ENCODE results near the gene USP2. TPM values are rescaled to one million over a fixed set of nuclear protein-coding genes. Genes with fewer than 3 reads are reported as not detected.

The USP2 gene
- total RNA-seq, 1 donor from 2014 or later: 5.1 TPM

GRCh38 chr11:119334174-119334930 is 47.1 kb downstream of the USP2 start, which contains the start of gene RNF26:
Gene RNF26 (plus strand): TSS chr11:119334527. CDS start chr11:119335123, 596 bp downstream.
- intact Hi-C loops (cut with DNase I): no loop called here
- TF ChIP-seq CTCF (IDR thresholded peaks at IDR 0.05): no peak
- Histone ChIP-seq H3K4me3 (peak within 1 kb of the TSS; percentile 93), H3K27me3 (ENCODE audit: low read depth) (peaks cover 1% of the 10 kb centered on the region), H3K4me1 (peaks cover 36% of the 10 kb centered on the region), H3K9me3 (no peaks in the 10 kb centered on the region), H3K27ac (peak within 1 kb of the TSS; percentile 87), H3K36me3 (peaks cover 13% of the 10 kb centered on the region)
- ATAC-seq (peak; percentile 96 to 98), DNase-seq (peak; percentile 92)

- no peak overlapping the region for H3K4me3 ChIP-seq
- ATAC-seq: no peak
These were observed 49.3 kb downstream of the USP2 start for GRCh38 chr11:119332111-119332765.

GRCh38 chr11:119330237-119330636 is 51.3 kb downstream of the USP2 start:
- no peak for ATAC-seq
- no peaks in the 10 kb centered on the region for H3K9me3 ChIP-seq
- intact Hi-C loops (cut with DNase I): no loop called here

More at GRCh38 chr11:119332111-119332765, 49.3 kb downstream of the USP2 start:
- H3K36me3 ChIP-seq: peaks cover 12% of the 10 kb centered on the region
- H3K9me3 ChIP-seq: no peaks in the 10 kb centered on the region
- no peak overlapping the region for H3K27ac ChIP-seq
- intact Hi-C loops (cut with DNase I): no loop called here
- no peaks in the 10 kb centered on the region for H3K27me3 ChIP-seq (ENCODE audit: low read depth)
- DNase-seq: no peak
- H3K4me1 ChIP-seq: peaks cover 18% of the 10 kb centered on the region
- no peak for TF ChIP-seq CTCF (IDR thresholded peaks at IDR 0.05)

GRCh38 chr11:119329320-119329719 is 52.2 kb downstream of the USP2 start:
- Histone ChIP-seq H3K9me3 (no peaks in the 10 kb centered on the region), H3K27me3 (ENCODE audit: low read depth) (no peaks in the 10 kb centered on the region), H3K27ac (no peak overlapping the region), H3K4me3 (no peak overlapping the region), H3K36me3 (no peaks in the 10 kb centered on the region), H3K4me1 (no peaks in the 10 kb centered on the region)
- intact Hi-C loops (cut with DNase I): no loop called here
- ATAC-seq: no peak
- no peak for TF ChIP-seq CTCF (IDR thresholded peaks at IDR 0.05)
- DNase-seq: no peak

More at GRCh38 chr11:119330237-119330636, 51.3 kb downstream of the USP2 start:
- no peak for DNase-seq
- H3K27ac ChIP-seq: no peak overlapping the region
- H3K36me3 ChIP-seq: no peaks in the 10 kb centered on the region
- H3K4me3 ChIP-seq: no peak overlapping the region
- no peaks in the 10 kb centered on the region for H3K27me3 ChIP-seq (ENCODE audit: low read depth)
- H3K4me1 ChIP-seq: peaks cover 6% of the 10 kb centered on the region
- no peak for TF ChIP-seq CTCF (IDR thresholded peaks at IDR 0.05)

GRCh38 chr11:119324189-119324588 is 57.3 kb downstream of the USP2 start:
- Histone ChIP-seq H3K36me3 (no peaks in the 10 kb centered on the region), H3K27me3 (ENCODE audit: low read depth) (peaks cover 8% of the 10 kb centered on the region), H3K9me3 (no peaks in the 10 kb centered on the region), H3K27ac (no peak overlapping the region), H3K4me1 (peaks cover 37% of the 10 kb centered on the region), H3K4me3 (no peak overlapping the region)
- DNase-seq (no peak), ATAC-seq (no peak)
- no peak for TF ChIP-seq CTCF (IDR thresholded peaks at IDR 0.05)
- intact Hi-C loops (cut with DNase I): no loop called here
